Gastrocnemius medialis (tissue), 4 donors: ENCODE measurements around the gene GNRHR. TPM values are rescaled to one million over a fixed set of nuclear protein-coding genes. Genes with fewer than 3 reads are reported as not detected.

Source experiments
- ATAC-seq, 2 donors: fragments of 150-250 bp; one replicate each; pipeline ENCODE4 v1.9.1; 2016
- DNase-seq, 2 donors: peaks; one replicate each; pipeline ENCODE4 v3.0.0-alpha.2; 2019
- H3K27ac ChIP-seq, 4 donors: fragments of 200-600 bp; sonication (generic); 1 replicate in 1 of 4; 2 replicates in 3 of 4; pipeline ENCODE4 v1.5.1; 2016 to 2018; ENCODE audit warnings: mild to moderate bottlenecking in 2 of 4, moderate library complexity in 1 of 4
- H3K27me3 ChIP-seq, 3 donors: fragments of 200-600 bp; sonication (generic) in 2 of 3; 1 replicate in 1 of 3; 2 replicates in 2 of 3; pipeline versions ENCODE4 v1.5.1 to v1.6.0; 2016 to 2019; ENCODE audit warnings: mild to moderate bottlenecking in 1 of 3, moderate library complexity in 1 of 3
- H3K36me3 ChIP-seq, 2 donors: fragments of 200-600 bp; sonication (generic) in 1 of 2; one replicate each; pipeline ENCODE4 v1.5.1; 2017 to 2018
- H3K4me1 ChIP-seq, 2 donors: fragments of 200-600 bp; sonication (generic) in 1 of 2; one replicate each; pipeline ENCODE4 v1.5.1; 2016 to 2017; ENCODE audit warnings: mild to moderate bottlenecking in 2 of 2
- H3K4me3 ChIP-seq, 4 donors: fragments of 200-600 bp; sonication (generic) in 3 of 4; 1 replicate in 1 of 4; 2 replicates in 3 of 4; pipeline ENCODE4 v1.5.1; 2016 to 2019; ENCODE audit warnings: mild to moderate bottlenecking in 2 of 4
- H3K9me3 ChIP-seq, 3 donors: fragments of 200-600 bp; sonication (generic) in 2 of 3; 1 replicate in 1 of 3; 2 replicates in 2 of 3; pipeline ENCODE4 v1.5.1; 2016 to 2019
- POLR2A ChIP-seq, 2 donors: fragments of 450-650 bp; IDR thresholded peaks; one replicate each; pipeline ENCODE4 v1.6.1; 2017; ENCODE audit warnings: antibody characterized with exemption in 2 of 2, mild to moderate bottlenecking in 2 of 2, moderate library complexity in 2 of 2
- in situ Hi-C, 4 donors: fragments of 200-750 bp; cut with MboI; loops; one replicate each; pipeline versions ENCODE4 v1.15.0 to v1.8.0; 2017; ENCODE audit warnings: low sequenced_read_pairs in 4 of 4
- intact Hi-C: fragments of 100-400 bp; cut with DNase I; formaldehyde crosslinking; loops from one replicate; pipeline ENCODE4 v1.15.1; 2023; ENCODE audit warnings: low total_unique reads
- total RNA-seq, 4 donors: library from RNA; depleted of rRNA; stranded (reverse); fragments of >200 nt; gene quantifications; one replicate each; pipeline versions ENCODE4 v1.1.0 to v1.2.3, GENCODE V29; 2016
- TF ChIP-seq, protein P1 (sequence below), 5 experiments: fragments of 450-650 bp in 3 of 5; fragments of 200-600 bp in 2 of 5; sonication (generic) in 2 of 5; IDR thresholded peaks in 4 of 5; conservative IDR thresholded peaks in 1 of 5; 1 replicate in 4 of 5; 2 replicates in 1 of 5; pipeline ENCODE4 v1.5.1; 2016 to 2019; ENCODE audit warnings: antibody characterized with exemption in 5 of 5, mild to moderate bottlenecking in 3 of 5, moderate library complexity in 3 of 5

GNRHR gene
- total RNA-seq, 4 donors from 2014 or later = not detected

DNA sequence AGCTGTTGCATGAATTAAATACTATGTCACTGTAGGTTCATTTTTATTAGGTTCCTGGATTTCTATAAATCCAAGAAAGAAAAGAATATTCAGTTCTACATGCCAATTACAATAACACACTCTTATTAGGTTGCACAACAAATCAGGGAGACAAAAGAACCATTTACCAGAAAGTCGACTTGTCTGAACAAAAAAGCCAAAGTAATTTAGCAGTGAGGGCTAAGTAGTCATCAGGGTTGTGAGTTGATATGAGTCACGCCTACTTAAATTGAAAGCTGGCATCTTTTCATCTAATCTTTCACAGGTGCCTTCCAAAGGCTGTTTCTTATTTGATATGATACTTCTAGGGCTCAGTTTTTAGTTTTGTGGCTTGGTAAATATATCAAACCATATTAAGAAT, 25.4 kb upstream of the GNRHR start:
- ATAC-seq (no peak), DNase-seq (no peak)
- H3K27ac ChIP-seq = no peak overlapping the region
- H3K27me3 ChIP-seq = no peaks in the 10 kb centered on the region
- no peaks in the 10 kb centered on the region for H3K4me1 ChIP-seq
- in situ Hi-C loops = no loop called here
- no peak overlapping the region for H3K4me3 ChIP-seq
- intact Hi-C loops = no loop called here
- TF ChIP-seq, protein P1, sequence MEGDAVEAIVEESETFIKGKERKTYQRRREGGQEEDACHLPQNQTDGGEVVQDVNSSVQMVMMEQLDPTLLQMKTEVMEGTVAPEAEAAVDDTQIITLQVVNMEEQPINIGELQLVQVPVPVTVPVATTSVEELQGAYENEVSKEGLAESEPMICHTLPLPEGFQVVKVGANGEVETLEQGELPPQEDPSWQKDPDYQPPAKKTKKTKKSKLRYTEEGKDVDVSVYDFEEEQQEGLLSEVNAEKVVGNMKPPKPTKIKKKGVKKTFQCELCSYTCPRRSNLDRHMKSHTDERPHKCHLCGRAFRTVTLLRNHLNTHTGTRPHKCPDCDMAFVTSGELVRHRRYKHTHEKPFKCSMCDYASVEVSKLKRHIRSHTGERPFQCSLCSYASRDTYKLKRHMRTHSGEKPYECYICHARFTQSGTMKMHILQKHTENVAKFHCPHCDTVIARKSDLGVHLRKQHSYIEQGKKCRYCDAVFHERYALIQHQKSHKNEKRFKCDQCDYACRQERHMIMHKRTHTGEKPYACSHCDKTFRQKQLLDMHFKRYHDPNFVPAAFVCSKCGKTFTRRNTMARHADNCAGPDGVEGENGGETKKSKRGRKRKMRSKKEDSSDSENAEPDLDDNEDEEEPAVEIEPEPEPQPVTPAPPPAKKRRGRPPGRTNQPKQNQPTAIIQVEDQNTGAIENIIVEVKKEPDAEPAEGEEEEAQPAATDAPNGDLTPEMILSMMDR (IDR thresholded peaks at IDR 0.05 in 4 of 5, conservative IDR thresholded peaks at IDR 0.05 in 1 of 5) = no peak
- no peak for TF ChIP-seq POLR2A (IDR thresholded peaks at IDR 0.05)
- no peaks in the 10 kb centered on the region for H3K36me3 ChIP-seq
- no peaks in the 10 kb centered on the region for H3K9me3 ChIP-seq

- intact Hi-C loops (no loop called here), in situ Hi-C loops (no loop called here)
- ATAC-seq = peak in 1 of 2 donors; percentile 81
- H3K4me3 ChIP-seq = no peak overlapping the region
- peak in 1 of 2 donors; percentile 16 for DNase-seq
- H3K4me1 ChIP-seq = no peaks in the 10 kb centered on the region
- no peaks in the 10 kb centered on the region for H3K36me3 ChIP-seq
- no peak overlapping the region for H3K27ac ChIP-seq
- TF ChIP-seq, protein P1 (IDR thresholded peaks at IDR 0.05 in 4 of 5, conservative IDR thresholded peaks at IDR 0.05 in 1 of 5) = no peak
- TF ChIP-seq POLR2A (IDR thresholded peaks at IDR 0.05) = no peak
- H3K9me3 ChIP-seq = no peaks in the 10 kb centered on the region
- no peaks in the 10 kb centered on the region for H3K27me3 ChIP-seq
These were observed 22.6 kb upstream of the GNRHR start for GRCh38 chr4:67776746-67777145.

DNA sequence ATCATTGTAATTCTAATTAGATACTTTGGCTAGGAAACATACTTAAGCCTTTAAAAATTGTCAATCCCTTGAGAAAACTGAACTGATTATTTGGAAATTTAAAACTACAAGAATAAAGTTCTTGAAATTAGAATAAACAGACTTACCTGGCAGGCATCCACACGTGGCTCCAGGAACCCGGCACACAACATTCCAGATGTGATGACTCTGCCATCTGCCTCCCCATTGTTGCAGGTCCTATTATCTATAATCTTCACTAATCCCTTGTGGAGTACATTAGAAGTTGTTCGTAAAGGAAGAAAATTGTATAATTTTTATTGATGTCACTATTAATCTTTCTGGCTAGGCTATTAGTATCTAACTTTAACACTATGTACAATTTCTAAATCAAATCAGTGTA, 16.2 kb upstream of the GNRHR start:
- H3K4me1 ChIP-seq = no peaks in the 10 kb centered on the region
- no peak for DNase-seq
- no peak overlapping the region for H3K27ac ChIP-seq
- H3K27me3 ChIP-seq = no peaks in the 10 kb centered on the region
- TF ChIP-seq, protein P1 (IDR thresholded peaks at IDR 0.05 in 4 of 5, conservative IDR thresholded peaks at IDR 0.05 in 1 of 5) = no peak
- TF ChIP-seq POLR2A (IDR thresholded peaks at IDR 0.05) = no peak
- ATAC-seq = no peak
- H3K4me3 ChIP-seq = no peak overlapping the region
- intact Hi-C loops = no loop called here
- no peaks in the 10 kb centered on the region for H3K9me3 ChIP-seq
- H3K36me3 ChIP-seq = no peaks in the 10 kb centered on the region
- in situ Hi-C loops = no loop called here

GRCh38 chr4:67765928-67766327, 11.7 kb upstream of the GNRHR start:
- intact Hi-C loops (no loop called here), in situ Hi-C loops (no loop called here)
- ATAC-seq = no peak
- Histone ChIP-seq H3K4me1 (no peaks in the 10 kb centered on the region), H3K9me3 (no peaks in the 10 kb centered on the region), H3K27me3 (no peaks in the 10 kb centered on the region), H3K4me3 (no peak overlapping the region), H3K27ac (no peak overlapping the region), H3K36me3 (no peaks in the 10 kb centered on the region)
- no peak for DNase-seq
- TF ChIP-seq, protein P1 (IDR thresholded peaks at IDR 0.05 in 4 of 5, conservative IDR thresholded peaks at IDR 0.05 in 1 of 5) = no peak

DNA sequence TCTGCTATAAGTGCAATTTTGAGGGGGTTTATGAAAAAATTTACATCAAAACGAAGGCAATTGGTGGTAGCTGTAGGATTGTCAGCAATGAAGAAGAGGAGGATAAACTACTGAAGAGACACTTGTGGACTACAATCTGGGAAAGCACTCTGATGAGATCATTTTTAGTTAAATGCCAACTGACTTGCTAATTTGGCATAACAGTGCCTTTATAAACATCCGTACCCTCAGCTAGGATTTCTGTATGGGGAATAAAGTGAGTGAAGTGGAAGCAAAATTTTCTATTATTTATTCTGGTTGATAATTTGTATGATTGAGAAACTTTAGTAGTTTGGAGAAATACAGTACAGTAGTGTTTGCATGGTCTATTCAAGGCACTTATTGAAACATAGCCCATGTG, 11.2 kb upstream of the GNRHR start:
- Histone ChIP-seq H3K36me3 (no peaks in the 10 kb centered on the region), H3K9me3 (no peaks in the 10 kb centered on the region), H3K27me3 (no peaks in the 10 kb centered on the region), H3K4me3 (no peak overlapping the region), H3K27ac (no peak overlapping the region), H3K4me1 (no peaks in the 10 kb centered on the region)
- intact Hi-C loops = no loop called here
- in situ Hi-C loops = no loop called here
- no peak for TF ChIP-seq POLR2A (IDR thresholded peaks at IDR 0.05)
- TF ChIP-seq, protein P1 (IDR thresholded peaks at IDR 0.05 in 4 of 5, conservative IDR thresholded peaks at IDR 0.05 in 1 of 5) = no peak
- ATAC-seq = no peak
- no peak for DNase-seq
